ENCODE measurements around the gene DNAH1. TPM values are rescaled to one million over a fixed set of nuclear protein-coding genes. Genes with fewer than 3 reads are reported as not detected.
A peak's percentile ranks its signal among the peaks of the same experiment; 100 is the strongest.

Gene DNAH1
- total and polyA plus RNA-seq, 2 of the 13 experiments (the other 11 are each of a cell fraction or from before 2014, with no cell fraction given): 0.64 to 3.5 TPM

DNA sequence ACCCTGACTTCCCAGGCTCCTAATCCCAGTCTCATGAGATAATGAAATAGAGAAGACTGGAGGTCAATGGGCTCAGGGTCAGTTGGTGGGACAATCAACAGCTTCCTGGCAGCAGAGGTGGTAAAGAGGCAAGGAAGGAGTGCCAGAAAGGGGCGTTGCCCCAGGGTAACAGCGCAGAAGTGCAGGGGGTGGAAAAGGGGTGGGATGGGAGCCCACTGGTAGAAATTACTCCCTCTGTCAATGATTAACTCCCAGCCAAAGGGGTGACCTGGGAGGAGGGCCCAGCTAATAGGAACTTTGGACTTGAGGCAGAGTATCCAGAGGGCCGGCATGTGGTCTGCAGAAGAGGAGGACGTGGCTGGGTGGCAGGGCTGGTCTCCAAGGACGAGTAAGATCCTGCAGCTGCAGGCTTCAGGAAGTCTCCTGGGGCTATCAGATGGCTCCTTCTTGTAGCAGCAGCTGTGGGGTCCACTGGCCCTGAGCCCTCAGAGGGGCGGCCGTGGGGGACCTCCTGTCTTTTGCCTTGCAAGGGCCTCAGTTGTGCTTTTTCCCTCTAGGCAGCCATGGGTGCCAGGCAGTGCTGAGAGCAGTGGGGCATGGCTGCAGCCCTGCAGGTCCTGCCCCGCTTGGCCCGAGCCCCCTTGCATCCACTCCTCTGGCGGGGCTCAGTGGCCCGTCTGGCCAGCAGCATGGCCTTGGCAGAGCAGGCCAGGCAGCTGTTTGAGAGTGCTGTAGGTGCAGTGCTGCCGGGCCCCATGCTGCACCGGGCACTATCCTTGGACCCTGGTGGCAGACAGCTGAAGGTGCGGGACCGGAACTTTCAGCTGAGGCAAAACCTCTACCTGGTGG lies 26.1 kb upstream of the DNAH1 start (continued):
- TF ChIP-seq, protein P1, sequence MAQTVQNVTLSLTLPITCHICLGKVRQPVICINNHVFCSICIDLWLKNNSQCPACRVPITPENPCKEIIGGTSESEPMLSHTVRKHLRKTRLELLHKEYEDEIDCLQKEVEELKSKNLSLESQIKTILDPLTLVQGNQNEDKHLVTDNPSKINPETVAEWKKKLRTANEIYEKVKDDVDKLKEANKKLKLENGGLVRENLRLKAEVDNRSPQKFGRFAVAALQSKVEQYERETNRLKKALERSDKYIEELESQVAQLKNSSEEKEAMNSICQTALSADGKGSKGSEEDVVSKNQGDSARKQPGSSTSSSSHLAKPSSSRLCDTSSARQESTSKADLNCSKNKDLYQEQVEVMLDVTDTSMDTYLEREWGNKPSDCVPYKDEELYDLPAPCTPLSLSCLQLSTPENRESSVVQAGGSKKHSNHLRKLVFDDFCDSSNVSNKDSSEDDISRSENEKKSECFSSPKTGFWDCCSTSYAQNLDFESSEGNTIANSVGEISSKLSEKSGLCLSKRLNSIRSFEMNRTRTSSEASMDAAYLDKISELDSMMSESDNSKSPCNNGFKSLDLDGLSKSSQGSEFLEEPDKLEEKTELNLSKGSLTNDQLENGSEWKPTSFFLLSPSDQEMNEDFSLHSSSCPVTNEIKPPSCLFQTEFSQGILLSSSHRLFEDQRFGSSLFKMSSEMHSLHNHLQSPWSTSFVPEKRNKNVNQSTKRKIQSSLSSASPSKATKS (CRISPR knock-in tag; IDR thresholded peaks at IDR 0.05): no peak
- no peak for TF ChIP-seq MTF2 (CRISPR knock-in tag; IDR thresholded peaks at IDR 0.05; ENCODE audit: borderline replicate concordance)
- TF ChIP-seq, protein P2, sequence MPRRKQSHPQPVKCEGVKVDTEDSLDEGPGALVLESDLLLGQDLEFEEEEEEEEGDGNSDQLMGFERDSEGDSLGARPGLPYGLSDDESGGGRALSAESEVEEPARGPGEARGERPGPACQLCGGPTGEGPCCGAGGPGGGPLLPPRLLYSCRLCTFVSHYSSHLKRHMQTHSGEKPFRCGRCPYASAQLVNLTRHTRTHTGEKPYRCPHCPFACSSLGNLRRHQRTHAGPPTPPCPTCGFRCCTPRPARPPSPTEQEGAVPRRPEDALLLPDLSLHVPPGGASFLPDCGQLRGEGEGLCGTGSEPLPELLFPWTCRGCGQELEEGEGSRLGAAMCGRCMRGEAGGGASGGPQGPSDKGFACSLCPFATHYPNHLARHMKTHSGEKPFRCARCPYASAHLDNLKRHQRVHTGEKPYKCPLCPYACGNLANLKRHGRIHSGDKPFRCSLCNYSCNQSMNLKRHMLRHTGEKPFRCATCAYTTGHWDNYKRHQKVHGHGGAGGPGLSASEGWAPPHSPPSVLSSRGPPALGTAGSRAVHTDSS (CRISPR knock-in tag; conservative IDR thresholded peaks at IDR 0.05): no peak
- TF ChIP-seq, protein P3, sequence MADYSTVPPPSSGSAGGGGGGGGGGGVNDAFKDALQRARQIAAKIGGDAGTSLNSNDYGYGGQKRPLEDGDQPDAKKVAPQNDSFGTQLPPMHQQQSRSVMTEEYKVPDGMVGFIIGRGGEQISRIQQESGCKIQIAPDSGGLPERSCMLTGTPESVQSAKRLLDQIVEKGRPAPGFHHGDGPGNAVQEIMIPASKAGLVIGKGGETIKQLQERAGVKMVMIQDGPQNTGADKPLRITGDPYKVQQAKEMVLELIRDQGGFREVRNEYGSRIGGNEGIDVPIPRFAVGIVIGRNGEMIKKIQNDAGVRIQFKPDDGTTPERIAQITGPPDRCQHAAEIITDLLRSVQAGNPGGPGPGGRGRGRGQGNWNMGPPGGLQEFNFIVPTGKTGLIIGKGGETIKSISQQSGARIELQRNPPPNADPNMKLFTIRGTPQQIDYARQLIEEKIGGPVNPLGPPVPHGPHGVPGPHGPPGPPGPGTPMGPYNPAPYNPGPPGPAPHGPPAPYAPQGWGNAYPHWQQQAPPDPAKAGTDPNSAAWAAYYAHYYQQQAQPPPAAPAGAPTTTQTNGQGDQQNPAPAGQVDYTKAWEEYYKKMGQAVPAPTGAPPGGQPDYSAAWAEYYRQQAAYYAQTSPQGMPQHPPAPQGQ (CRISPR knock-in tag; IDR thresholded peaks at IDR 0.05; ENCODE audit: borderline replicate concordance): no peak
- no peak for TF ChIP-seq IKZF4 (CRISPR knock-in tag; IDR thresholded peaks at IDR 0.05; ENCODE audit: borderline replicate concordance, low read depth, not compliant biosample characterization)
- TF ChIP-seq, protein P4, sequence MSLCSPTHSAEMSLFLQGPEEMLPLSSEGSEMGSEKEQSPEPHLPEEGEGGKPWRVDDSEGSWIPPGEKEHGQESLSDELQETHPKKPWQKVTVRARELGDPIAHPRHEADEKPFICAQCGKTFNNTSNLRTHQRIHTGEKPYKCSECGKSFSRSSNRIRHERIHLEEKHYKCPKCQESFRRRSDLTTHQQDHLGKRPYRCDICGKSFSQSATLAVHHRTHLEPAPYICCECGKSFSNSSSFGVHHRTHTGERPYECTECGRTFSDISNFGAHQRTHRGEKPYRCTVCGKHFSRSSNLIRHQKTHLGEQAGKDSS (CRISPR knock-in tag; IDR thresholded peaks at IDR 0.05; ENCODE audit: borderline replicate concordance, low read depth): peak; percentile 22; the same call in 1 of the 2 replicates
- no peak for TF ChIP-seq XBP1 (CRISPR knock-in tag; IDR thresholded peaks at IDR 0.05)
- no peak for TF ChIP-seq GTF2F1 (IDR thresholded peaks at IDR 0.05; ENCODE audit: low read length)
- no peak for TF ChIP-seq KLF13 (CRISPR knock-in tag; IDR thresholded peaks at IDR 0.05)
- peak; percentile 77 for TF ChIP-seq KDM2A (CRISPR knock-in tag; IDR thresholded peaks at IDR 0.05; ENCODE audit: borderline replicate concordance, low read depth)
- TF ChIP-seq, protein P5, sequence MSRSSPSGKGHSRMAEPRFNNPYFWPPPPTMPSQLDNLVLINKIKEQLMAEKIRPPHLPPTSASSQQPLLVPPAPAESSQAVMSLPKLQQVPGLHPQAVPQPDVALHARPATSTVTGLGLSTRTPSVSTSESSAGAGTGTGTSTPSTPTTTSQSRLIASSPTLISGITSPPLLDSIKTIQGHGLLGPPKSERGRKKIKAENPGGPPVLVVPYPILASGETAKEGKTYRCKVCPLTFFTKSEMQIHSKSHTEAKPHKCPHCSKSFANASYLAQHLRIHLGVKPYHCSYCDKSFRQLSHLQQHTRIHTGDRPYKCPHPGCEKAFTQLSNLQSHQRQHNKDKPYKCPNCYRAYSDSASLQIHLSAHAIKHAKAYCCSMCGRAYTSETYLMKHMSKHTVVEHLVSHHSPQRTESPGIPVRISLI (CRISPR knock-in tag; IDR thresholded peaks at IDR 0.05; ENCODE audit: borderline replicate concordance): no peak
- TF ChIP-seq PTBP1 (IDR thresholded peaks at IDR 0.05; ENCODE audit: low read depth, low read length, poor library complexity, severe bottlenecking): no peak
- TF ChIP-seq, protein P6, sequence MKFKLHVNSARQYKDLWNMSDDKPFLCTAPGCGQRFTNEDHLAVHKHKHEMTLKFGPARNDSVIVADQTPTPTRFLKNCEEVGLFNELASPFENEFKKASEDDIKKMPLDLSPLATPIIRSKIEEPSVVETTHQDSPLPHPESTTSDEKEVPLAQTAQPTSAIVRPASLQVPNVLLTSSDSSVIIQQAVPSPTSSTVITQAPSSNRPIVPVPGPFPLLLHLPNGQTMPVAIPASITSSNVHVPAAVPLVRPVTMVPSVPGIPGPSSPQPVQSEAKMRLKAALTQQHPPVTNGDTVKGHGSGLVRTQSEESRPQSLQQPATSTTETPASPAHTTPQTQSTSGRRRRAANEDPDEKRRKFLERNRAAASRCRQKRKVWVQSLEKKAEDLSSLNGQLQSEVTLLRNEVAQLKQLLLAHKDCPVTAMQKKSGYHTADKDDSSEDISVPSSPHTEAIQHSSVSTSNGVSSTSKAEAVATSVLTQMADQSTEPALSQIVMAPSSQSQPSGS (CRISPR knock-in tag; IDR thresholded peaks at IDR 0.05): no peak
- TF ChIP-seq NFE2L2 (IDR thresholded peaks at IDR 0.05; ENCODE audit: low read length): no peak
- peak; percentile 44; the same call in 1 of the 2 replicates for TF ChIP-seq TMF1 (CRISPR knock-in tag; IDR thresholded peaks at IDR 0.05; ENCODE audit: low read depth)
- TF ChIP-seq ZMYM4 (CRISPR knock-in tag; IDR thresholded peaks at IDR 0.05): peak; percentile 65
- no peak for TF ChIP-seq TRIM24 (CRISPR knock-in tag; IDR thresholded peaks at IDR 0.05)
- TF ChIP-seq ZBTB38 (CRISPR knock-in tag; IDR thresholded peaks at IDR 0.05): peak; percentile 10
- no peak for TF ChIP-seq HMGA1 (CRISPR knock-in tag; conservative IDR thresholded peaks at IDR 0.05)
- no peak for TF ChIP-seq ZNF547 (CRISPR knock-in tag; IDR thresholded peaks at IDR 0.05)
